GM12892 (cell line): Measurements from ENCODE around the gene UVRAG.

Experiments used
- POLR2A ChIP-seq: IDR thresholded peaks from 2 replicates; pipeline ENCODE4 v1.6.1; 2011; ENCODE audit warnings: low read depth, low read length, control low read depth
- POLR2AphosphoS5 ChIP-seq: IDR thresholded peaks from 2 replicates; pipeline ENCODE4 v1.6.1; 2011; ENCODE audit warnings: low read depth, low read length, control low read depth
- TAF1 ChIP-seq: IDR thresholded peaks from 2 replicates; pipeline ENCODE4 v1.6.1; 2011; ENCODE audit warnings: low read depth, mild to moderate bottlenecking, control low read depth, low read length, borderline replicate concordance

DNA sequence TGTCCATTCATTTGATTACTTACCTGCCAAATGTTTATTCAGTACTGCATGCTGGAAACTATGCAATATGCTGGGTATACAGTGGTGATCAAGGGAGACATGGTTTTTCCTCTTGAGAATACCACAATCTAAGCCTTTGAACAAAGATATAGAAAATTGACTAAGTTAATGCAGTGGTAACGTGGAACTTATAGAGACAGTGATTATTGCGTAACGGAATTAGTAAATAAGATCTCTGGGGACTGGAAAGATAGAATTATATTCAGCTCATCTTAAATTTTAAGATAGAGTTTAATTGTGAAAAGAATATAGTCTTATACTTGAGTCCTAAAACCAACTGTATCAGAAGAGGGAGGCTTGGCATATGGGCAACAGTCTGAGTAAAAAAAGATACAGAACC, 129.5 kb downstream of the UVRAG start:
- TF ChIP-seq POLR2A (no peak), POLR2AphosphoS5 (no peak), TAF1 (no peak)
